ENCODE measurements around the gene PNRC2. TPM values are rescaled to one million over a fixed set of nuclear protein-coding genes. Genes with fewer than 3 reads are reported as not detected.
"Not testable (repeated sequence)": the region's sequence is repeated elsewhere in the genome, so short reads cannot be mapped to it uniquely, and the experiment has no call there.

Gene PNRC2
- total and polyA plus RNA-seq, 8 donors, result 79.0 to 266 (median 238) TPM

DNA sequence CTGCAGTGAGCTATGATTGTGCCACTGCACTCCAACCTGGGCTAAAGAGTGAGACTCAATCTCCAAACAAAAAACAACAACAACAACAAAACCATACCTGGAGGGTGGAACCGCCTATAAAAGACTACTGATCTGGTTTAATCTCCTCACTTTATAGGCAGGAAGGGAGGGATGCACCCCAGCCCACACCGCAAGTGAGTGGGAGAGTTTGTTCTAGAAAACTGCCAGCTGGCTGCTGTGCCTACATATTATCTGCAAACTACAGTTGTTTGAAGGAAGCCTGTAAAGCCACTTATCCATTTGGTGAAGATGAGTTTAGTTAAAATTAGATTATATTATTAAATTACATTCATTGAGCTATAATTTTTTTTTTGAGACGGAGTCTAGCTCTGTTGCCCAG lies 29.6 kb downstream of the PNRC2 start:
- no peaks in the 10 kb centered on the region for H3K27me3 ChIP-seq
- H3K4me1 ChIP-seq, result no peaks in the 10 kb centered on the region
- H3K4me3 ChIP-seq, result no peak overlapping the region
- no peaks in the 10 kb centered on the region for H3K9me3 ChIP-seq
- H3K27ac ChIP-seq, result no peak overlapping the region
- no peak for DNase-seq
- TF ChIP-seq, protein P1, sequence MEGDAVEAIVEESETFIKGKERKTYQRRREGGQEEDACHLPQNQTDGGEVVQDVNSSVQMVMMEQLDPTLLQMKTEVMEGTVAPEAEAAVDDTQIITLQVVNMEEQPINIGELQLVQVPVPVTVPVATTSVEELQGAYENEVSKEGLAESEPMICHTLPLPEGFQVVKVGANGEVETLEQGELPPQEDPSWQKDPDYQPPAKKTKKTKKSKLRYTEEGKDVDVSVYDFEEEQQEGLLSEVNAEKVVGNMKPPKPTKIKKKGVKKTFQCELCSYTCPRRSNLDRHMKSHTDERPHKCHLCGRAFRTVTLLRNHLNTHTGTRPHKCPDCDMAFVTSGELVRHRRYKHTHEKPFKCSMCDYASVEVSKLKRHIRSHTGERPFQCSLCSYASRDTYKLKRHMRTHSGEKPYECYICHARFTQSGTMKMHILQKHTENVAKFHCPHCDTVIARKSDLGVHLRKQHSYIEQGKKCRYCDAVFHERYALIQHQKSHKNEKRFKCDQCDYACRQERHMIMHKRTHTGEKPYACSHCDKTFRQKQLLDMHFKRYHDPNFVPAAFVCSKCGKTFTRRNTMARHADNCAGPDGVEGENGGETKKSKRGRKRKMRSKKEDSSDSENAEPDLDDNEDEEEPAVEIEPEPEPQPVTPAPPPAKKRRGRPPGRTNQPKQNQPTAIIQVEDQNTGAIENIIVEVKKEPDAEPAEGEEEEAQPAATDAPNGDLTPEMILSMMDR (IDR thresholded peaks at IDR 0.05), result no peak
- intact Hi-C loops (cut with DNase I), result no loop called here
- no peak for ATAC-seq
- H3K36me3 ChIP-seq, result no peaks in the 10 kb centered on the region

DNA sequence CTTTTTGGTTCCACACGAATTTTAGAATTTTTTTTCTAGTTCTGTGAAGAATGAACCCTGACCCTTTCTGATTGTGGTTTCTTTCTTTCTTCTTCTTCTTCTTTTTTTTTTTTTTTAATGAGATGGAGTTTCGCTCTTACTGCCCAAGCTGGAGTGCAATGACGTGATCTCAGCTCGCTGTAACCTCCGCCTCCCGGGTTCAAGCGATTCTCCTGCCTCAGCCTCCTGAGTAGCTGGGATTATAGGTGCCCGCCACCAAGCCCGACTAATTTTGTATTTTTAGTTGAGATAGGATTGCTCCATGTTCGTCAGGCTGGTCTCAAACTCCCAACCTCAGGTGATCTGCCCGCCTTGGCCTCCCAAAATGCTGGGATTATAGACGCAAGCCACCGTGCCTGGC lies 32.4 kb downstream of the PNRC2 start:
- intact Hi-C loops (cut with DNase I); H3K9me3 ChIP-seq; H3K27me3 ChIP-seq; H3K27ac ChIP-seq; H3K4me3 ChIP-seq; ATAC-seq; H3K4me1 ChIP-seq; H3K36me3 ChIP-seq; DNase-seq: not testable (repeated sequence)

DNA sequence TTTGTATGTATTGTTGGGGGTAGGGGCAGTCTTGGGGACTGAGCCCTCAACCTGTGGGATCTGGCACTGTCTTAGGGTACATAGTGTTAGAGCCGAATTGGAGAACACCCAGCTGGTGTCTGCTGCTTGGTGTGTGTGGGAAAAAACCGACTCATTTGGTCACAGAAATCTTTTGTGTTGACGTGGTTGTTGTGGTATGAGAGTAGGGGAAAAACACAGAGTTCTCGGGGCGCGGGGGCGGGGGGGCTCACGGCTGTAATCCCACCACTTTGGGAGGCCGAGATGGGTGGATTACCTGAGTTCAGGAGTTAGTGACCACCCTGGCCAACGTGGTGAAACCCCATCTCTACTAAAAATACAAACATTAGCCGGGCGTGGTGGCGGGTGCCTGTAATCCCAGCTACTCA lies 35.8 kb downstream of the PNRC2 start:
- Histone ChIP-seq H3K27me3 (no peaks in the 10 kb centered on the region), H3K4me3 (no peak overlapping the region), H3K9me3 (no peaks in the 10 kb centered on the region), H3K27ac (no peak overlapping the region), H3K36me3 (no peaks in the 10 kb centered on the region), H3K4me1 (no peaks in the 10 kb centered on the region)
- TF ChIP-seq, protein P1 (IDR thresholded peaks at IDR 0.05), result no peak
- intact Hi-C loops (cut with DNase I), result no loop called here
- no peak for ATAC-seq
- no peak for DNase-seq

DNA sequence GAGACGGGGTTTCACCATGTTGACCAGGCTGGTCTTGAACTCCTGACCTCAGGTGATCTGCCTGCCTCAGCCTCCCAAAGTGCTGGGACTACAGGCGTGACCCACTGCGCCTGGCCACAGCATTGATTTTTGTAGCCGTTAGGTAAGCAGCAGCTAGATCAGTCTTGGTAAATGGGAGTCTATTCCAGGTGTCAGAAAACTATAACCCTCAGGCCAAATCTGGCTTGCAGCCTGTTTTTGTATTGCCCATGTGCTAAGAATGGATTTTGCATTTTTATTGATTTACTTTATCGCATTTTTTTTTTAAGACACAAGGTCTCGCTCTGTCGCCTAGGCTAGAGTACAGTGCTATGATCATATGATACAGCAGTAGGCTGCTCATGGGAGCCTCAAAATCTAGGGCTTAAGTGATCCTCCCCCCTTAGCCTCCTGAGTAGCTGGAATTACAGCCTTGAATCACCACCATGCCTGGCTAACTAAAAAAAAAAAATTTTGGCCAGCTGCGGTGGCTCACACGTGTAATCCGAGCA lies 37.1 kb downstream of the PNRC2 start:
- TF ChIP-seq, protein P1 (IDR thresholded peaks at IDR 0.05), result no peak
- no peaks in the 10 kb centered on the region for H3K27me3 ChIP-seq
- intact Hi-C loops (cut with DNase I), result no loop called here
- no peak overlapping the region for H3K4me3 ChIP-seq
- no peak overlapping the region for H3K27ac ChIP-seq
- ATAC-seq, result no peak
- no peaks in the 10 kb centered on the region for H3K9me3 ChIP-seq
- H3K4me1 ChIP-seq, result no peaks in the 10 kb centered on the region
- DNase-seq, result no peak
- H3K36me3 ChIP-seq, result no peaks in the 10 kb centered on the region

DNA sequence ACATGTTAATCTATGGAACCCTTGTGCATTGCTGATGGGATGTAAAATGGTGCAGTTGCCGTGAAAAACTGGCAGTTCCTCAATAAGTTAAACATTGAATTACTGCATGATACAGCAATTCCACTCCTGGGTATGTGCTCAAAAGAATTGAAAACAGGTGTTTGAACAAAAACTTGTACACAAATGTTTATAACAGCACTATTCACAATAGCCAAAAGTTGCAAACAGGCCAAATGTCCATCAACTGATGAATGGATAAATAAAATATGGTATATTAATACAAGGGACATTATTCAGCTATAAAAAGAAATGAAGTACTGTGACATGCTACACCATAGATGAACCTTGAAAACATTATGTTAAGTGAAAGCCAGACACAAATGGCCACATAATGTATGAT lies 38.2 kb downstream of the PNRC2 start:
- H3K4me1 ChIP-seq, result no peaks in the 10 kb centered on the region
- DNase-seq (no peak), ATAC-seq (no peak)
- H3K27ac ChIP-seq, result no peak overlapping the region
- H3K36me3 ChIP-seq, result no peaks in the 10 kb centered on the region
- intact Hi-C loops (cut with DNase I), result no loop called here
- TF ChIP-seq, protein P1 (IDR thresholded peaks at IDR 0.05), result no peak
- H3K27me3 ChIP-seq, result no peaks in the 10 kb centered on the region
- no peaks in the 10 kb centered on the region for H3K9me3 ChIP-seq
- no peak overlapping the region for H3K4me3 ChIP-seq

DNA sequence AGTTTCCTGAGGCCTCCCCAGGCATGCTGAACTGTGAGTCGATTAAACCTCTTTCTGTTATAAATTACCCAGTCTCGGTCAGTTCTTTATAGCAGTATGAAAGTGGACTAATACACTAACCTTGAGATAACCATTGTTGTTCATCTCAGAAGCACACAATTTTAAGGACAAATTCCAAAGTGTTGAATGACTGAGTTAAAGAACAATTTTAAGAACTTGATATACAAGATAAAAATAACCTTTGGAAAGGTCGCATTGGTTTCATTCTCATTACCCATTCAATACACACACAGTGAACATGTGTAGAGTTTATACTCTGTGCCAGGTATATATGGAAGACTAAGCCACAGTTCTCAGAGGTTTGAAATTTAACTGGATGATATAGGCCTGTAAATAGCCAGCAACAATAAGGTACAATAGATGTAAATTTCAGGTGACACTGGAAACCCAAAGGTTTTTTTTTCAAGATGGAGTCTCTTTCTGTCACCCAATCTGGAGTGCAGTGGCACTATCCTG lies 39.6 kb downstream of the PNRC2 start:
- no peaks in the 10 kb centered on the region for H3K4me1 ChIP-seq
- no peak overlapping the region for H3K4me3 ChIP-seq
- DNase-seq (no peak), ATAC-seq (no peak)
- no peak overlapping the region for H3K27ac ChIP-seq
- no peaks in the 10 kb centered on the region for H3K27me3 ChIP-seq
- intact Hi-C loops (cut with DNase I), result no loop called here
- TF ChIP-seq, protein P1 (IDR thresholded peaks at IDR 0.05), result no peak
- H3K36me3 ChIP-seq, result no peaks in the 10 kb centered on the region
- H3K9me3 ChIP-seq, result no peaks in the 10 kb centered on the region

Data from left lung (tissue), 10 donors.